Measurements from ENCODE around the gene ACSL4. TPM values are rescaled to one million over a fixed set of nuclear protein-coding genes. Genes with fewer than 3 reads are reported as not detected.
"Not testable (repeated sequence)": the region's sequence is repeated elsewhere in the genome, so short reads cannot be mapped to it uniquely, and the experiment has no call there.

ACSL4 gene
- total RNA-seq, 3 donors from 2014 or later = 77.3 to 101 (median 78.9) TPM

- no peak for DNase-seq (ENCODE audit: low spot score in 2 of 2)
- Histone ChIP-seq H3K36me3 (no peaks in the 10 kb centered on the region), H3K4me3 (peak overlapping the region; percentile 64 to 72 (median 69)), H3K4me1 (no peaks in the 10 kb centered on the region), H3K27ac (peak overlapping the region; percentile 88), H3K27me3 (peaks cover 0 to 44% of the 10 kb centered on the region in 2 donors), H3K9me3 (no peaks in the 10 kb centered on the region)
- intact Hi-C loops (cut with DNase I; ENCODE audit: low total_unique reads) = no loop called here
- TF ChIP-seq CTCF (IDR thresholded peaks at IDR 0.05) = no peak
- no peak for TF ChIP-seq POLR2AphosphoS5 (IDR thresholded peaks at IDR 0.05)
- no peak for TF ChIP-seq POLR2A (IDR thresholded peaks at IDR 0.05)
These were observed 591 bp upstream of the ACSL4 start for GRCh38 chrX:109733613-109734083.

GRCh38 chrX:109732017-109732801, 848 bp downstream of the ACSL4 start:
- H3K27ac ChIP-seq = peak overlapping the region; percentile 88
- H3K9me3 ChIP-seq = no peaks in the 10 kb centered on the region
- DNase-seq (ENCODE audit: low spot score in 2 of 2) = no peak
- peaks cover 0 to 43% of the 10 kb centered on the region in 2 donors for H3K27me3 ChIP-seq
- no peaks in the 10 kb centered on the region for H3K4me1 ChIP-seq
- TF ChIP-seq POLR2AphosphoS5 (IDR thresholded peaks at IDR 0.05) (no peak), POLR2A (IDR thresholded peaks at IDR 0.05) (no peak), CTCF (IDR thresholded peaks at IDR 0.05) (no peak)
- H3K4me3 ChIP-seq = peak overlapping the region; percentile 64 to 72 (median 69)
- H3K36me3 ChIP-seq = no peaks in the 10 kb centered on the region
- intact Hi-C loops (cut with DNase I; ENCODE audit: low total_unique reads) = no loop called here

- no peaks in the 10 kb centered on the region for H3K4me1 ChIP-seq
- H3K9me3 ChIP-seq = no peaks in the 10 kb centered on the region
- H3K4me3 ChIP-seq = peak overlapping the region in 2 of 3 donors; percentile 1 to 41
- H3K36me3 ChIP-seq = no peaks in the 10 kb centered on the region
- DNase-seq (ENCODE audit: low spot score in 2 of 2) = no peak
- intact Hi-C loops (cut with DNase I; ENCODE audit: low total_unique reads) = no loop called here
- TF ChIP-seq CTCF (IDR thresholded peaks at IDR 0.05) = no peak
- no peak for TF ChIP-seq POLR2A (IDR thresholded peaks at IDR 0.05)
- H3K27me3 ChIP-seq = peaks cover 0 to 47% of the 10 kb centered on the region in 2 donors
- no peak overlapping the region for H3K27ac ChIP-seq
These were observed 4.9 kb downstream of the ACSL4 start for GRCh38 chrX:109728173-109728535.

GRCh38 chrX:109724971-109725370, 8.1 kb downstream of the ACSL4 start:
- intact Hi-C loops (cut with DNase I; ENCODE audit: low total_unique reads); DNase-seq (ENCODE audit: low spot score in 2 of 2): not testable (repeated sequence)

GRCh38 chrX:109720947-109721346, 12.1 kb downstream of the ACSL4 start:
- H3K4me1 ChIP-seq = no peaks in the 10 kb centered on the region
- intact Hi-C loops (cut with DNase I; ENCODE audit: low total_unique reads) = no loop called here
- no peak overlapping the region for H3K4me3 ChIP-seq
- peaks cover 0 to 44% of the 10 kb centered on the region in 2 donors for H3K27me3 ChIP-seq
- TF ChIP-seq POLR2A (IDR thresholded peaks at IDR 0.05) (no peak), POLR2AphosphoS5 (IDR thresholded peaks at IDR 0.05) (no peak), CTCF (IDR thresholded peaks at IDR 0.05) (no peak)
- H3K36me3 ChIP-seq = no peaks in the 10 kb centered on the region
- H3K27ac ChIP-seq = no peak overlapping the region
- H3K9me3 ChIP-seq = no peaks in the 10 kb centered on the region
- DNase-seq (ENCODE audit: low spot score in 2 of 2) = no peak

More at GRCh38 chrX:109724971-109725370, 8.1 kb downstream of the ACSL4 start:
- not testable (repeated sequence) for H3K36me3 ChIP-seq, H3K9me3 ChIP-seq, H3K4me1 ChIP-seq, H3K27ac ChIP-seq, H3K4me3 ChIP-seq
- H3K27me3 ChIP-seq = peaks cover 0 to 39% of the 10 kb centered on the region in 2 donors

Measured in breast epithelium (tissue), 4 donors.